ENCODE measurements around the gene SP7. TPM values are rescaled to one million over a fixed set of nuclear protein-coding genes. Genes with fewer than 3 reads are reported as not detected.

SP7 gene
- total RNA-seq, 1 experiment from 2014 or later, result not detected

GRCh38 chr12:53306826-53307225 lies 29.3 kb downstream of the SP7 start:
- H3K4me3 Mint-ChIP-seq, result no peak overlapping the region

More at GRCh38 chr12:53306826-53307225, 29.3 kb downstream of the SP7 start:
- Histone ChIP-seq H4K20me1 (ENCODE audit: control insufficient read depth, insufficient read depth, insufficient read length) (no peaks in the 10 kb centered on the region), H3K27ac (ENCODE audit: insufficient read length, low read depth, low read length) (no peak overlapping the region), H3K14ac (ENCODE audit: insufficient read depth, low read length) (no peak overlapping the region), H3K79me1 (ENCODE audit: insufficient read depth, low read depth, low read length, poor library complexity, severe bottlenecking) (no peaks in the 10 kb centered on the region), H3K9me3 (ENCODE audit: control insufficient read depth, low read depth, low read length) (no peaks in the 10 kb centered on the region), H3K4me2 (ENCODE audit: insufficient read depth, insufficient read length, low read length) (no peak overlapping the region), H2AK5ac (ENCODE audit: insufficient read length, low read length) (no peak overlapping the region), H3K4ac (ENCODE audit: low read depth, low read length) (no peak overlapping the region), H3K27me3 (ENCODE audit: insufficient read depth, low read length) (no peaks in the 10 kb centered on the region), H3K23ac (ENCODE audit: insufficient read length, low read depth, low read length) (no peak overlapping the region), H3K56ac (ENCODE audit: insufficient read length, low read depth, low read length) (no peak overlapping the region), H3K9ac (ENCODE audit: extremely low read depth, insufficient read length, low read length) (no peak overlapping the region), H4K5ac (ENCODE audit: insufficient read length, low read depth, low read length) (no peak overlapping the region), H2BK20ac (ENCODE audit: low read depth, low read length, poor library complexity, severe bottlenecking) (no peak overlapping the region), H2BK120ac (ENCODE audit: low read depth, low read length, poor library complexity, severe bottlenecking) (no peak overlapping the region), H3K79me2 (ENCODE audit: insufficient read depth, low read length) (no peaks in the 10 kb centered on the region), H4K8ac (replicated peaks; ENCODE audit: insufficient read length, low read depth, low read length) (no peak overlapping the region), H2BK5ac (ENCODE audit: insufficient read length, low read length) (no peak overlapping the region), H2BK12ac (ENCODE audit: insufficient read length, low read depth, low read length) (no peak overlapping the region), H4K91ac (ENCODE audit: insufficient read length, low read depth, low read length) (no peak overlapping the region), H3T11ph (ENCODE audit: low read length) (no peak overlapping the region), H2AFZ (ENCODE audit: low read length) (no peak overlapping the region), H3K18ac (ENCODE audit: insufficient read length, low read depth, low read length) (no peak overlapping the region), H3K4me1 (ENCODE audit: insufficient read depth, low read length) (no peaks in the 10 kb centered on the region), H2BK15ac (ENCODE audit: low read depth, low read length) (no peak overlapping the region), H3K23me2 (ENCODE audit: insufficient read length, low read depth, low read length, poor library complexity, severe bottlenecking) (no peaks in the 10 kb centered on the region)
- no CpG with 5 or more reads among the region's 10 CpGs for WGBS (ENCODE audit: extremely low coverage, insufficient read length, low lambda C conversion rate)
- Mint-ChIP-seq H3K27ac (peak overlapping the region in 1 of 3 experiments; percentile 84; a peak in 1 of 7 replicates), H3K36me3 (ENCODE audit: insufficient read depth in 1 of 3, low read depth in 3 of 3) (peaks cover 33 to 78% (median 62%) of the 10 kb centered on the region in 3 experiments; a peak in 6 of 7 replicates), H3K27me3 (ENCODE audit: low read depth) (no peaks in the 10 kb centered on the region; the same call in 1 of the 2 replicates), H3K4me1 (no peaks in the 10 kb centered on the region), H3K9me3 (no peaks in the 10 kb centered on the region)
- TF ChIP-seq CTCF (conservative IDR thresholded peaks at IDR 0.05), result no peak
- DNase-seq, result no peak
